Gastrocnemius medialis (tissue), 4 donors: ENCODE measurements around the gene GPR141.

Experiments
- CTCF ChIP-seq, 5 experiments: fragments of 450-650 bp in 3 of 5; fragments of 200-600 bp in 2 of 5; sonication (generic) in 2 of 5; IDR thresholded peaks in 4 of 5; conservative IDR thresholded peaks in 1 of 5; 1 replicate in 4 of 5; 2 replicates in 1 of 5; pipeline ENCODE4 v1.5.1; 2016 to 2019; ENCODE audit warnings: antibody characterized with exemption in 5 of 5, mild to moderate bottlenecking in 3 of 5, moderate library complexity in 3 of 5
- POLR2A ChIP-seq, 2 donors: fragments of 450-650 bp; IDR thresholded peaks; one replicate each; pipeline ENCODE4 v1.6.1; 2017; ENCODE audit warnings: antibody characterized with exemption in 2 of 2, mild to moderate bottlenecking in 2 of 2, moderate library complexity in 2 of 2

GRCh38 chr7:37707754-37708485, 24.4 kb downstream of the GPR141 start:
- TF ChIP-seq CTCF (IDR thresholded peaks at IDR 0.05 in 4 of 5, conservative IDR thresholded peaks at IDR 0.05 in 1 of 5), result no peak
- no peak for TF ChIP-seq POLR2A (IDR thresholded peaks at IDR 0.05)
